GM12873 (cell line): Measurements from ENCODE around the gene YTHDF1.

Experiments
- CTCF ChIP-seq: IDR thresholded peaks from 2 replicates; pipeline ENCODE4 v1.5.1; 2012; ENCODE audit warnings: low read depth, mild to moderate bottlenecking, moderate library complexity, low read length, control low read depth; ENCODE audit not compliant: insufficient read depth; ENCODE audit errors: missing control alignments

Gene YTHDF1

GRCh38 chr20:63232235-63233060, 16.5 kb upstream of the YTHDF1 start:
- TF ChIP-seq CTCF = no peak

GRCh38 chr20:63230800-63231268, 14.9 kb upstream of the YTHDF1 start:
- TF ChIP-seq CTCF = no peak

- TF ChIP-seq CTCF = no peak
Measured at GRCh38 chr20:63228806-63229205, 12.9 kb upstream of the YTHDF1 start.

- no peak for TF ChIP-seq CTCF
Measured at GRCh38 chr20:63227260-63227659, 11.3 kb upstream of the YTHDF1 start.

GRCh38 chr20:63226042-63226943, 10.4 kb upstream of the YTHDF1 start:
- TF ChIP-seq CTCF = no peak

- no peak for TF ChIP-seq CTCF
Measured at GRCh38 chr20:63225082-63225454, 9.1 kb upstream of the YTHDF1 start.
